CD4-positive, alpha-beta T cell treated with Interleukin-4 for 4 hours (primary cell): ENCODE measurements around the gene KRT38.

ENCODE experiments used
- DNase-seq: peaks from one replicate; pipeline ENCODE4 v3.0.0-alpha.2; 2020

Gene KRT38

DNA sequence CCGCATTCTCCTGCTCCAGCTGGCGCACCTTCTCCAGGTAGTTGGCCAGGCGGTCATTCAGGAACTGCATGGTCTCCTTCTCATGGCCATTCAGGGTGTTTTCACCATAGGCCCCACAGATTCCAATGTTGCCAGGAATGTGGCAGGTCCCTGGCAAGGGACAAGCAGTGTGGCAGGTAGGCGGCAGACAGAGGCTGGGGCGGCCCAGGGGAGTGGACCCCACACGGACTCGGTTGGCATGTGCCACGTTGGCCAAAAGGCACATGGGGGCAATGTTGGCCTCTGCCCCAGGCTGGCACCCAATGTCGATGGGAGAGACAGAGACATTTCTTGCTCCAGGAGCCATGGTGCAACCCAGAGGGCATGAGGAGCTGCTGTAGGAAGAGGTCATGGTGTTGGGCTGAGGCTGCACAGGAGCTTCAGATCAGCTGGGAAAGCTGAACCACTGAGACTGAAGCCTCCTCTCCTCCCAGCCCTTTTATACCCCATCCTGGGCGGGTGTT is at the start of gene KRT38:
TSS of gene KRT38 (minus strand) at position 453 of the 503 bp plus-strand sequence. CDS start at position 391, 62 bp downstream.
- DNase-seq = no peak

DNA sequence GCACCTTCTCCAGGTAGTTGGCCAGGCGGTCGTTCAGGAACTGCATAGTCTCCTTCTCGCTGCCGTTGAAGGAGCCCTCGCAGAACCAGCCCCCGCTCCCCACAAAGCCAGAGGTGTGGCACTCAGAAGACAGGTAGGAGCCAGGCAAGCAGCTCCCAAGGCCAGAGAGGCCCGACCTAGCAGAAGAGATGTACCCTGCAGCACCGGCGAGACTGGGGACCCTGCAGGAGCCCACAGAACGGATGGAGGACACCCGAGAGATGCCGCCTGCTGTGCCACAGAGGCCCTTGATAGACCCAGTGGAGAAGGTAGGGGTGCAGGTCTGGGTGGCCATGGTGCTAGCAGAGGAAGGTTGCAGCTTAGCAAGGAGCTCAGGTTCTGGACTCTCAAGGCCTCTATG is 48.7 kb upstream of the KRT38 start, which contains the start of gene KRT36:
TSS of gene KRT36 (minus strand) at position 380 of the 400 bp plus-strand sequence. CDS start at position 334, 46 bp downstream.
- DNase-seq = no peak

DNA sequence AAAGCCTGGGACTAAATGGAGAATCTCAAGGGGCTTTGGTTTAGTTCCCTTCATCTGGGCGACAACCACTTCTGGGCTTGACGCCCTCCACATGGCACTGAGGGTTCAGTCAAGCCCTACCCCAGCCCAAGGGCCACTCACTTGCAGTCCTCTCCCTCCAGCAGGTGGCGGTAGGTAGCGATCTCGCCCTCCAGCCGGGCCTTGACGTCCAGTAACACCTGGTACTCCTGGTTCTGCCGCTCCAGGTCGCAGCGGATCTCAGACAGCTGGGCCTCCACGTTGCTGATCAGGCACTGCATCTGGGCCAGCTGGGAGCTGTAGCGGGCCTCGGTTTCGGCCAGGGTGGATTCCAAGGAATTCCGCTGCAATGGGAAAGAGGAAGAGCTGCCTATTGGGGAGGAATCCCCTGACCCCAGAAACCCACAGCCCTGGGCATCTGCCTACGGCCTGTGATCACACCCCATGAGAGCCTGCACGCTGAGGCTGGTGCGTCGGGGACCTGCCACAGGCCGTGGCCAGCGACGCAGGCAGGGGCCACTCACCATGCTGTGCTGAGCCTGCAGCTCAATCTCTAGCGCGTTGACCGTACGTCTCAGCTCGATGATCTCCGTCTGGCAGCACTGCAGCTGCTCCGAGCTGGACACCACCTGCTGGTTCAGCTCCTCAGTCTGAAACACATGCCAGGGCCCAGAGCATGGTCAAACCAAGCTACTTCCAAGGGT is 46.2 kb upstream of the KRT38 start:
- no peak for DNase-seq

DNA sequence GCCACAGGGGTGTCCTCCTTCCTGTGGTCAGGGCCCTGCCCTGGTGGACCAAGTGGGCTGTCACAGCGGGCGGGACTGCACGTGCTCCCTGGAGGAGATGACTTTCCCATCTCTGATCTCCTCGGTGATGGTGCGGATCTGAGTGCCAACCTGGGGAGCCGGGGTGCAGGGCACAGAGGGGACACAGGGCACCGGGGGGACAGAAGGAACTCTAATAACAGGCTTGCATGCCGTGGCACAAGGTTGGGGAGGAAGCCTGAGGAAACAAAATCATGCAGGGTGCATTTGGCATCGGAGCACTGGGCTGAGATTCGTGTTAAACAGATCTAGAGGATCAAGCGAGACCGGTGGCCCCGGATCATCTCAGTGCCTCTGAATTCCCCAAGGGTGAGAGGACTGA is 45.5 kb upstream of the KRT38 start:
- DNase-seq = no peak

DNA sequence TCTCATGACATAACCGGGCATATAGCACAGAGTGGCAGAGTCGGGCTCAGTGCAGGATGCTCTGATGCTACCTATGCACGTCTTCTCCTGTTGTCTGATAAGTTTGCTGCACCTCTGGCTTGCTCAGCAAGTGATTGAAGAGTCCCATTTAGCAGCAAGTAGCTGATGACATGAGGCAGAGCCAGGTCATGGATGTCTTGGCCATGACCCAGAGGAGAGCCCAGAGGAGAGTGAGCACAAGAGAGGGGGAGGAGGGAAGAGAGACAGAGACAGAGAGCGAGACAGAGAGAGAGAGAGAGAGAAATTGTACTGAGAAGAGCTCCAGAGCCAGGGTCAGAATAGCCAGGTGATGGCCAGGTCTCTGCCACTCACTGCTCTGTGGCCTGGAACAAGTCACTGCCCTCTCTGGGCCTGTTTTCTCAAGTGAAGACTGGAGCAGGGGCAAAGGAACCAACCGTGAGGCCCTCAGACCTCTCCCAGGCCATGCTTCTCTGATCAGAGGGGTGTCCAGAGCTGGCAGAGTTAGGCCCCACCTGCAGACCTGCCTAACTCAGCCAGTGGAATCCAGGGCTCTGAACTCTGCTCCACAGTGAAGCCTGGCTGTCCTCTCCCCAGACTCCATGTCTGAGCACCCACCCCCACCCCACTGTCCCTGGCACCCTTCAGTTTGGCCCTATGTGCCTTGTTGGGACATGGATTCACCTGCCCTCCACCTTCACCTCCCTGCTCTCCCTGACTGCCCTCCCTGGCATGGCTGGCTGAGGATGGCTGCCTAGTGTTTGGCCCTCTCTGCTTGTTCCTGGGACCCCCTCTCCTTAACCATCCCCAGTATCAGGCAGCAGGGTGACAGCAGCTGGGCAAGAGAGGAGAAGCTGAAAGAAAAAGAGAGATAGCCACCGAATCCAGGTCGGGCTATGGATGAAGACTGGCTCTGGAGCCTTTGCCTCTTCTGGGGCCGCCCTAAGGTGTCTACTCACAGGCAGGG is 44.4 kb upstream of the KRT38 start:
- DNase-seq = no peak

DNA sequence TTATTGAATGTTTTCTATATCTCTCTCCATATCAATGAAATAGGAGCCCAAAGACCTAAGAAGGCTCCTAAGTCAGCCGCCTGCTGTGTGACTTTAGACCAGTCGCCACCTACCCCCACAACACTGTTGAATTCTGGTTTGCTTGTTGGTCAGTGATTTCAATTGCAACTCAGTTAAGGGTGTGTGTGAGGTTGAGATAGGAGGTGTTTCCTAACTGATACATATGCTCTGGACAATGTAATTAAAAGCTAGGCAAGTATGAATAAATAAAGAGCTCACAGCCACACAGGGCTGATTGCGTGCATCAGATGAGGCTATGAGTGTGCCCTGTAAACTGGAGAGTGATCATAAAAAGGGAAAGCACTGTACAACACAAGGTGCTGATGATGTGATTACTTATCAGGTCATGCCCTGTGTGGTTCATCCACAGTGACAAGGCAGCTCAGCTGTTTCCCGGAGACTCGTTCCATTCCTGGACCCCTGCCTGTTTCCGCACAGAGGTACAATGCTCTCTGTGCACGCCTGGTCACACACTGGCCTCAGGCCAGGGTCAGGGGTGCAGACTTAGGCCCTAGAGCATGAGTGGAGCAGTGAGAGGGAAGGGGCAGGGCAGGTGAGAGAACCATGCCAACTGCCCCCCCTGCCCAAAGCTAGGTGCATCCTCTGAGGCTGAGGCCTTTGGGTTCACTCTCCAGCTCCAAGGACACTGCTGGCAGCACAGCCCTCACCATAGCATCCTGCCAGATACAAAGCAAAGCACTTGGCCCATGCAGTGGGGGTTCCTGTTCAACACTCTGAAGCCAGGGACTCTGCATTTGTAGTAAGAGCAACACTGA is 43.4 kb upstream of the KRT38 start:
- DNase-seq = no peak

DNA sequence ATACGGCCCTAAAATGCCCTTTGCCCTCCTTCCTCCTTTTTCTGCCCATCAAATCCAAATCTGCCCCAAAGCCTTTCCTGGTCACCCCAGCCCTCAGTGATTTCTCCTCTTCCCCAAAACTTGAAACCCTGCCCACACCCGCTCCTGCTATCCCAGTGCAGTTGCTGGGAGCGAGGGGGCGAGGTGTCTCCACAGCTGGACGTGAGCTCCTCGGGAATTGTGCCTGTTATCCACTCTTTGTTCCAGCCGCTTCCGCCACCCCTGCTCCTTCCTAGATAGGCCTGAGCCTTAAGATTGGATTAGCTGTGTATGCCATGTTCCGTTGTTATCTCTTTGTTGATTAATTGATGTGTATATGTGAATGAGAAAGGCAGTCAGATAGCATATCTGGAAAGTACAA is 42.7 kb upstream of the KRT38 start:
- no peak for DNase-seq

DNA sequence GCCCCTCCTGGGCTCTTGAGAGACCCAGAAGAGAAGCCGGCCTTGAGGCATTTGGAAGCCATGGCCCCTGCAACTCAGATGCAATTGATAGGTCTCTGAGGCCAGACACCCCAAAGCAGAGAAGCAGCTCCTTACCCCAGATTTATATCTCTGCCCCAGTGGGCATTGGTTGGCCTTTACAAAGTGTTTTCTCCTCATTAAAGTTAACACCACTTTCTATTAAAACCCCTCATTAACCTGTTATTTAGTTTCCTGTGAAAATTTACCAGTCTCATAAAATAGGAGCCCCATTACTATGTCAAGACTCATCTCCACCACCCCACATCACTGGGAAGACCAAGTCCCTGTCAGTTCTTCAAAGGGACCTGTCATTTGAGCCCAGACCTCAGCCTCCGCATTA is 40.3 kb upstream of the KRT38 start, which contains the start of gene KRT35:
TSS of gene KRT35 (minus strand) at position 116 of the 400 bp plus-strand sequence. CDS start at position 62, 54 bp downstream.
- DNase-seq = no peak

DNA sequence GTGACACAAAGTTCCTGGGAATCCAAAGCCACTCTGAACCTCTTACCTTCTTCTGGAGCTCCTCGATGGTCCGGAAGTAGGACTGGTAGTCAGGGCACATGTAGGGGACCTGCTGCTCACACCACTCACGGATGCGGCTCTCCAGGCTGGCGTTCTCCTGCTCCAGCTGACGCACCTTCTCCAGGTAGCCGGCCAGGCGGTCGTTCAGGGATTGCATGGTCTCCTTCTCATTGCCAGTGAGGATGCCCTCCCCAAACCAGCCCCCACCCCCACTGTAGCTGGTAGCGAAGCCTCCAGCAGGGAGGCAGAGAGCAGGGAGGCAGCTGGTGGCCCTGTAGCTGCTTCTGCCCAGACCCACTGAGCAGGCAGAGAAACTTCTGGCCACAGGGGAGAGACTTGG is 39.8 kb upstream of the KRT38 start:
- DNase-seq = no peak

DNA sequence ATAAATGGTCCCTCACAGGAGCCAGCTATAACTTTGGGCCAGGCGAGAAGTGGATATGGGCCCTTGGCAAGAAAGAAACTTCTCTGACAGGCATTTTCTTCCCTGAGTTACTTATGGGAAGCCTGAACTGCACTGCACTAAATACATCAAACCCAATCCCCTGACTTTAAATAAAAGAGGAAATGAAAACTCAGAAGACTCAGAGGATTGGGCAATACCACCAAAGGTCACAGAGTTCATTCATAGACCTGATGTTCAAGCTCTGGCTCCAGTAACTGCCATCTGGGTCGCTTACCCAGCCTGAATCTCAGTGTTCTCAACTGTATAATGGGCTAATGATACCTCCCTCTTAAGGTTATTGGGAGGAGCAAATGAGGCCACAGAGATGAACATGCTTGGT is 39.4 kb upstream of the KRT38 start:
- DNase-seq = no peak

DNA sequence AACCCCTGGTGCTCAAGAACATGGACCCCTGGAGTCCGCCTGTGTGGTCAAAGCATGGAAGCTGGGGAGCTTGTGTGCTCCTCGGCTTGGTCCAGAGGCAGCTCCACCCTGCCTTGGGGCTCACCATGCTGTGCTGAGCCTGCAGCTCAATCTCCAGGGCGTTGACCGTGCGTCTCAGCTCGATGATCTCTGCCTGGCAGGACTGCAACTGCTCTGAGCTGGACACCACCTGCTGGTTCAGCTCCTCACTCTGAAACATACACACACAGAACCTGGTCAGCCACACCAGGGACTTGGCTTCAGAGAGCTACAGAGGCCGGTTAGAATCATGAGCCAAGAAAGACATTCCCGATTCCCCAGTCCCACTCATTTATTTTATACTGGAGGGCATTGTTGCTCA is 37.5 kb upstream of the KRT38 start:
- no peak for DNase-seq

DNA sequence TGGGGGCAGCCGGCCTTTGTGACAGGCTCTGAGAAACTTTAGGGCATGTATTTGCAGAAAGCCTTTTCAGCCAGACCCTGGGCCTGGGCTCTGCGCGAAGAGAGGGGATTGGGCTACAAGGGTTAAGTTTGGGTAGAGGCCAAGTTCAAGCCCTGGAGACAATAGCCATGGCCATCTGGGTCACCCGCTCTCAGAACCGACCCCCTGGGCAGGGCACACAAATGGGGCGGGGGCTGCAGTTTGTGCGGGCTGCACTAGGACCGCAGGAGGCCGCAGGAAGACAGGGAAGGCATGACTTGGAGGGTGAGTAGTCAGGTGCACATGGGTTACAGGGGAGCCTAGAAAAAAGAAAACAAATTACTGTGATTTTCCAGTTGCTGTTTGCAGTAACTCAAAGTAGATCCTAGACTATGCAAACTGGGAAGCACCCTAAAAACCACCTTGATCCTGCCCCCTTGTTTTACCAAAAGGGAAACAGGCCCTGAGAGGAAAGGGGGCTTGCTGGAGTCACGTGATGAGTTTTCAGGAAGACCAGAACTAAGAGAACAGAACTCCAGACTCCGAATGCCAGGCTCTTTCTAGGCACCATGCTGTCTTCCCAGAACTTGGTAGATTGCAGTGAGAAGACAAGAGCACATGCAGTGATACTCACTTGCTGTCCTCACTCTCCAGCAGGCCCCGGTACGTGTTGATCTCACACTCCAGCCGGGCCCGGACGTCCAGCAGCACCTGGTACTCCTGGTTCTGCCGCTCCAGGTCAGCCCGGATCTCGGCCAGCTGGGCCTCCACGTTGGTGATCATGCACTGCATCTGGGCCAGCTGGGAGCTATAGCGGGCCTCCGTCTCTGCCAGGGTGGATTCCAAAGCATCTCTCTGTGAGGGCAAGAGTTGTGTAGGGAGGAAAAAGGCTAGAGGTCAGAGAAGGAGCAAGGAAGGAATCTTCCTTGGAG is 36.4 kb upstream of the KRT38 start:
- DNase-seq = no peak

DNA sequence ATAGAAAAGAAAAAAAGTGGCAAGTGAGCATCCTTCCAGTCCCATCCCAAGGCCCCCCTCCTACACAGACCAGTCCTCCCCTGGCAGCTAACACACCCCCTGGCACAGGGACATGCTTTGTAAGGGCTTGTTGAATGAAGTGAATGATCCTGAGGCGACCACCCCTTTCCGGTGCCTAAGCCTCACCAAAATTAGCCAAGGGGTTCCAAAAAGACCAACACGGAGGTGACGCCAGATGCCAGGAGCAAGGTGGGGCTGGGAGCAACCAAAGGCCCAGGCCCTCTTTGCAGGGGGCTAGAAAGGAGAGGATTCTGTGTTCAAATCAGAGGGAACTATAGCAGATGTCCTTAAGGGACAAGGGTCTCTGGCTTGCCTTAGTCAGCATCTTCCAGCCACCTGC is 34.6 kb upstream of the KRT38 start:
- DNase-seq = no peak

DNA sequence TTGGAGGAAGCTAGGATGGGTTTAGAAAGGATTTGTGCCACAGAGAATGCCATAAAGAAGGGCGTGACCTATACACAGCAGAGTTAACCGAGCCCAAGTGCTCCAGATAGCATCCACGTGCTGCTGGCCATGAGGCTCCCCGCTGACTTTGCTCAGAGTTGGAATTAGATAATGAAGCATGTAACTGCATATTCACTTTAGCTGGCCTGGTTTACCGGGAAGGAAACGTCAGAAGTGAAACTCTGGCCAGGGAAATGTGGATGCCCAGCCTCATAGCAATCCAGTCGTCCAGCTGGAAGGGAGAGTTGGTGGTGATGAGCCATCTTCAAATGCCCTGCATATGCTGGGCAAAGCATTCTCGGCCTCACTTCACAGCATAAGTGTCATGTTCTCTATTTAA is 34.1 kb upstream of the KRT38 start:
- no peak for DNase-seq

DNA sequence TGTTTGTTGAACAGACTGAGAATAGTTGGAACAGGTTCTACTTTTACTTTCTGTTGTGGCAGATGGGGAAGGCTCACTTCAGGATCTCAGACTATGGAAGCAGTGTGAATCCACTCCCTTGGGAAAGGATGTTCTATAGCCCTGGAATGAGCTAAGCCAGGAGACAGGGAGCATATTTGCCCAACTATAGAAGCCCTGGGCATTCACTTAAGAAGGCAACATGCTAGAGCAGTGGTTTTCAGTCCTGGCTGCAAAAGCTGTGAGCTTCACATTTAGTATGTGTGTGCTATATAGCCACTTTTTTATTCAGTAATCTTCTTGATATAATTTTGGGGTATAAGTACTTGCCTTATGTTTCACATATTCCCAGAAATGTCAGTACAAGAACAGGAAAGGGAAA is 27.6 kb upstream of the KRT38 start:
- no peak for DNase-seq

DNA sequence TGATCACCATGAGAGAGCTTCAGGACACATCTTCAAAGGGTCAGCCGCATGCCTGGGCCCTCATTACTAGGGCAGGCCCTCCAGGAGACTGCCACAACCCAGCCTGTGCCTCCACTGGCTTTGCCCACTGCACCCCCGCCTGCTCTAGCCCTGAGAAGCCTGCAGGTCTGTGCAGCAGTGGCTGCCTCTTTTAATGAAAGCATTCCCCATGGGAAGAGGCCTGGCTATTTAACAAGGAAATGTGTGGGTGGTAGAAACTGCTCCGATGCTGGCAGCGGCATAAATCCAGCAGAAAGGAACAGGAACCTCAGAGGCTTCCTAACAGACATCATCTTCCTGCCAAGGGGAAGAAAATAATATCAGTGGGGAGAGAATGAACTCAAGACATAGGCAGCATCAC is 26.8 kb upstream of the KRT38 start:
- no peak for DNase-seq

DNA sequence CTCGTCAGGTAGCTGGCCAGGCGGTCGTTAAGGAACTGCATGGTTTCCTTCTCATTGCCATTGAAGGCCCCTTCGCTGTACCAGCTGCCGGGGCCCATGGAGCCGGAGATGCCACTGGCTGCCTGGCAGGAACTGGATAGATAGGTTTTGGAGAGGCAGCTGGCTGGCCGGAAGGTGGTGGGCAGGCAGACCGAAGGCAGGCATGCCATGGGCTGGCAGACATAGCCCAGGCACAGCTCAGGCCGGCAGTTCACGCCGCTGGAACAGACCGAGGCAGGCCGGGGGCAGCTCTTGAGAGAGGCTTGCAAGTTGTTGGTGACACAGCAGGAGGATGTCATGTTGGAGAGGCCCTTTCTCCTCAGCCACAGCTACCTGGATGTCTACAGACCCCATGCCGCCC is 26.2 kb upstream of the KRT38 start, which contains the start of gene KRT32:
TSS of gene KRT32 (minus strand) at position 399 of the 400 bp plus-strand sequence. CDS start at position 338, 61 bp downstream.
- DNase-seq = no peak

DNA sequence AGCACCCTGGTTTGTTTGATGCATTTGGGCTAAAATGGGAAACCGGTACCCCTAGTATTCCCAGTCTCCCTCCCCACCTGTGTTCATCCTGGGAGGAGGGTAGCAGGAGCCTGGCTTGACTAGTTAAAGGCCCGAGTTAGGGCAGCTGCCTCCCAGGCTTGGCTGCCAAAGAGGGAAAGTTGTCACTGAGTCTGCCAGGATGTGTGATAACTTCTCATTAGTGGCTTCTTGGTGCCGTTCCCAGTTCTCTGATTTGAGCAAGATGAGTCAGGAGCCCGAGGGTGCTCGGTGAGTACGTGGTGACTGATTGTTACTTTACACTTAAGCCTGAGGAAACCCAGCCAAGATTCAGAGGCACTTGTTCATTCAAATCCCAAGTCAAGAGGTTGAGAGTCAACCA is 23.9 kb upstream of the KRT38 start:
- no peak for DNase-seq

DNA sequence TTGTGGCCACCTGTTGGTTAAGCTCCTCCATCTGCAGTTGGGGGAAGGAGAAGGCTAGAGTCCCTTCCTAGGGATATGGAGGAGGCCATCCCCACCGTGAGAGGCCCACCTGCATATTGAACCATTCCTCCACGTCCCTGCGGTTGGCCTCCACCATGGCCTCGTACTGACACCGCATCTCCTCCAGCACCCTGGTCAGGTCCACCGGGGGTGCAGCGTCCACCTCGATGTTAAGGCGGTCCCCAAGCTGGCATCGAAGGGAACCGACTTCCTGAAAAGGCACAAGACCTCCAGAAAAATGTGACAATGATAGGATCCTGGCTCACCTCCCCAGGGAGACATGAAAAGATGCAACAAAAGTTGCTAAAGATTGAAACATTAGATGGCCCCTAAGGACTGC is 23.4 kb upstream of the KRT38 start:
- no peak for DNase-seq

DNA sequence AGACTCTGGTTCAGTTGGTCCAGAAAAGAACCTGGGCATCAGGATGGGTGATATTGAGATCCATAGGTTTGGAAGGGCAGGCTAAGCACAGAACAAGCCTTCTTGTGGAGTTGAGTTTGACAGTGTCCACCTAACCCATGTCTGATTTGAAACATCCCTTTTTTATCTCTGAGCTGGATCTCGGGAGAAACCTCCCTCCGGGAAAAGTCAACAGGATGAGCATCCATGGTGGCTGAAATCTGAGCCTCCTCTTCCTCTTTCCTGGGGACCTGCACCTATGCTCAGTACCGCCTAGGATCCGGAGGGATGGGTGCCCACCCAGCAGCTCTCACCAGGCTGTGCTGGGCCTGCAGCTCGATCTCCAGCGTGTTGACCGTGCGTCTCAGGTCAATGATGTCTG is 23.0 kb upstream of the KRT38 start:
- DNase-seq = no peak

DNA sequence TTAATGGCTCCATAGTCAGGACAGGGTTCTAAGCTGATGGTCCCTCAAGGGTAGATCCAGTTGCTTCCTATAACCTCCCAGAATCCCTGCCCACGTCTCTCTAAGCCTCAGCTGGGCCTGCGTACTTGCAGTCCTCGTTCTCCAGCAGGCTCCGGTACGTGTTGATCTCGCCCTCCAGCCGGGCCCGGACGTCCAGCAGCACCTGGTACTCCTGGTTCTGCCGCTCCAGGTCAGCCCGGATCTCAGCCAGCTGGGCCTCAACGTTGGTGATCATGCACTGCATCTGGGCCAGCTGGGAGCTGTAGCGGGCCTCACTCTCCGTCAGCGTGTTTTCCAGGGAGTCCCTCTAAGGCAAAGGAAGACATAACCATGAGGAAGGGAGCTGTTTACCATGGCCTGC is 21.9 kb upstream of the KRT38 start:
- DNase-seq = no peak
